Stomach (tissue), 9 donors: ENCODE measurements around the gene TM4SF5. TPM values are rescaled to one million over a fixed set of nuclear protein-coding genes. Genes with fewer than 3 reads are reported as not detected.

Experiments
- DNase-seq, 2 donors: peaks; one replicate each; pipeline versions ENCODE4 v3.0.0 to v3.0.0-alpha.2; 2013 to 2019
- H3K27ac ChIP-seq, 5 donors: fragments of 200-600 bp in 4 of 5; sonication (generic) in 4 of 5; one replicate each; pipeline ENCODE4 v1.5.1; 2013 to 2019; ENCODE audit warnings: mild to moderate bottlenecking in 1 of 5, moderate library complexity in 1 of 5
- H3K27me3 ChIP-seq, 3 donors: fragments of 200-600 bp; sonication (generic); one replicate each; pipeline ENCODE4 v1.5.1; 2017 to 2019; ENCODE audit warnings: mixed run types in 1 of 3
- H3K36me3 ChIP-seq, 4 donors: fragments of 200-600 bp; sonication (generic); 1 replicate in 3 of 4; 2 replicates in 1 of 4; pipeline ENCODE4 v1.5.1; 2016 to 2019
- H3K4me1 ChIP-seq, 4 donors: fragments of 200-600 bp; sonication (generic); one replicate each; pipeline ENCODE4 v1.5.1; 2016 to 2019
- H3K4me3 ChIP-seq, 4 donors: fragments of 200-600 bp; sonication (generic) in 3 of 4; one replicate each; pipeline ENCODE4 v1.5.1; 2016 to 2019; ENCODE audit warnings: mild to moderate bottlenecking in 1 of 4
- H3K9me3 ChIP-seq, 4 donors: fragments of 200-600 bp; sonication (generic); one replicate each; pipeline ENCODE4 v1.5.1; 2016 to 2019
- CTCF ChIP-seq, 7 experiments: fragments of 450-650 bp in 4 of 7; fragments of 200-600 bp in 3 of 7; sonication (generic) in 3 of 7; IDR thresholded peaks; one replicate each; pipeline ENCODE4 v1.5.1; 2016 to 2019; ENCODE audit warnings: antibody characterized with exemption in 7 of 7, control low read depth in 2 of 7, mild to moderate bottlenecking in 1 of 7
- EP300 ChIP-seq: sonication (generic); formaldehyde crosslinking; IDR thresholded peaks from one replicate; pipeline ENCODE4 v1.6.1; 2017; ENCODE audit warnings: antibody characterized with exemption
- POLR2A ChIP-seq, 4 donors: fragments of 450-650 bp; IDR thresholded peaks; one replicate each; pipeline ENCODE4 v1.6.1; 2016; ENCODE audit warnings: antibody characterized with exemption in 4 of 4, control low read depth in 2 of 4, mild to moderate bottlenecking in 1 of 4, moderate library complexity in 1 of 4
- POLR2AphosphoS5 ChIP-seq, 3 donors: sonication (generic); formaldehyde crosslinking; IDR thresholded peaks; one replicate each; pipeline ENCODE4 v1.6.1; 2016; ENCODE audit warnings: antibody characterized with exemption in 3 of 3
- WGBS, 5 donors: extraction: QIAGEN DNeasy Blood & Tissue Kit in 3 of 5; methylation state at CpG; one replicate each; pipeline versions ENCODE4 v1.1.5 to v1.1.7; 2013 to 2018; 5-methylcytosine and 5-hydroxymethylcytosine counted together
- intact Hi-C: fragments of 100-400 bp; cut with DNase I; formaldehyde crosslinking; loops from one replicate; pipeline ENCODE4 v1.15.1; 2023; ENCODE audit warnings: low total_unique reads
- polyA plus RNA-seq, 3 donors: library from polyadenylated mRNA; stranded (reverse); fragments of 200-250 nt; gene quantifications; one replicate each; pipeline ENCODE4 v1.2.3, GENCODE V29; 2013
- total RNA-seq, 5 donors: library from RNA; depleted of rRNA; stranded (reverse); fragments of >200 nt; gene quantifications; one replicate each; pipeline versions ENCODE4 v1.1.0 to v1.2.3, GENCODE V29; 2014 to 2016
- donor health status: healthy with polysubstance abuse.
- donor health status: Bipolar disorder and iron deficiency.
- donor health status: healthy.

TM4SF5 gene
- total and polyA plus RNA-seq, 8 donors, result 2.3 to 199 (median 7.9) TPM; not detected in 2

- Histone ChIP-seq H3K36me3 (peaks cover 0 to 4% (median 2%) of the 10 kb centered on the region in 4 donors), H3K27me3 (no peaks in the 10 kb centered on the region), H3K9me3 (no peaks in the 10 kb centered on the region), H3K27ac (peak overlapping the region in 3 of 5 donors; percentile 33 to 60 (median 54)), H3K4me3 (no peak overlapping the region), H3K4me1 (peaks cover 5 to 37% (median 23%) of the 10 kb centered on the region in 4 donors)
- intact Hi-C loops, result no loop called here
- DNase-seq, result no peak
- WGBS, 5 donors, result 82 to 89% (median 84%) methylated on average over 7 to 9 of the region's 9 CpGs
- no peak for TF ChIP-seq POLR2AphosphoS5 (IDR thresholded peaks at IDR 0.05)
- TF ChIP-seq CTCF (IDR thresholded peaks at IDR 0.05), result no peak
- no peak for TF ChIP-seq EP300
- TF ChIP-seq POLR2A (IDR thresholded peaks at IDR 0.05), result no peak
Observed at GRCh38 chr17:4725646-4726310, 45.9 kb upstream of the TM4SF5 start.

GRCh38 chr17:4728124-4728523, 43.6 kb upstream of the TM4SF5 start:
- Histone ChIP-seq H3K27me3 (no peaks in the 10 kb centered on the region), H3K4me1 (peaks cover 4 to 36% (median 23%) of the 10 kb centered on the region in 4 donors), H3K36me3 (peaks cover 0 to 7% (median 4%) of the 10 kb centered on the region in 4 donors), H3K4me3 (no peak overlapping the region), H3K27ac (peak overlapping the region; percentile 37 to 72 (median 61)), H3K9me3 (no peaks in the 10 kb centered on the region)
- peak in 1 of 2 donors; percentile 72 for DNase-seq
- 18 to 34% (median 30%) methylated on average over 3 of the region's 3 CpGs for WGBS, 5 donors
- TF ChIP-seq POLR2AphosphoS5 (IDR thresholded peaks at IDR 0.05) (peak in 2 of 3 donors; percentile 17 to 22), CTCF (IDR thresholded peaks at IDR 0.05) (no peak)
- intact Hi-C loops, result no loop called here

GRCh38 chr17:4733073-4733531, 38.6 kb upstream of the TM4SF5 start:
- Histone ChIP-seq H3K27ac (peak overlapping the region in 2 of 5 donors; percentile 49 to 97), H3K36me3 (peaks cover 9 to 28% (median 22%) of the 10 kb centered on the region in 4 donors), H3K4me3 (no peak overlapping the region), H3K9me3 (no peaks in the 10 kb centered on the region), H3K27me3 (no peaks in the 10 kb centered on the region), H3K4me1 (peaks cover 6 to 63% (median 23%) of the 10 kb centered on the region in 4 donors)
- no peak for TF ChIP-seq POLR2AphosphoS5 (IDR thresholded peaks at IDR 0.05)
- peak in 1 of 7 experiments; percentile 10 for TF ChIP-seq CTCF (IDR thresholded peaks at IDR 0.05)
- TF ChIP-seq EP300, result no peak
- DNase-seq, result peak in 1 of 2 donors; percentile 57
- 73 to 81% (median 78%) methylated on average over 6 of the region's 6 CpGs for WGBS, 5 donors
- intact Hi-C loops, result loop anchor here (10.0 kb wide), 2 partner anchors 52 to 162 kb away; partner anchors contain the start of genes C17orf107, GLTPD2 and VMO1

GRCh38 chr17:4734857-4735475, 36.7 kb upstream of the TM4SF5 start:
- no peak for DNase-seq
- Histone ChIP-seq H3K27me3 (no peaks in the 10 kb centered on the region), H3K27ac (peak overlapping the region in 2 of 5 donors; percentile 58 to 59), H3K4me3 (no peak overlapping the region), H3K4me1 (peaks cover 16 to 69% (median 32%) of the 10 kb centered on the region in 4 donors), H3K9me3 (no peaks in the 10 kb centered on the region), H3K36me3 (peaks cover 9 to 28% (median 22%) of the 10 kb centered on the region in 4 donors)
- 81 to 90% (median 87%) methylated on average over 8 of the region's 8 CpGs for WGBS, 5 donors
- intact Hi-C loops, result loop anchor here (10.0 kb wide), 2 partner anchors 50 to 160 kb away; partner anchors contain the start of genes C17orf107, GLTPD2 and VMO1
- TF ChIP-seq EP300 (no peak), CTCF (IDR thresholded peaks at IDR 0.05) (no peak), POLR2A (IDR thresholded peaks at IDR 0.05) (no peak)
